ENCODE results near the gene ZNF292. TPM values are rescaled to one million over a fixed set of nuclear protein-coding genes. Genes with fewer than 3 reads are reported as not detected.

The ZNF292 gene
- total RNA-seq, 1 donor from 2014 or later: 12.5 TPM

- no peak overlapping the region for H3K4me3 ChIP-seq (ENCODE audit: low read depth, low read length)
- no peak for DNase-seq (ENCODE audit: low read depth)
- no peak for TF ChIP-seq CTCF (conservative IDR thresholded peaks at IDR 0.05; ENCODE audit: low read depth, low read length)
Measured at GRCh38 chr6:87259791-87260190, 104.4 kb downstream of the ZNF292 start.

- H3K4me3 ChIP-seq (ENCODE audit: low read depth, low read length): no peak overlapping the region
- DNase-seq (ENCODE audit: low read depth): no peak
- no peak for TF ChIP-seq CTCF (conservative IDR thresholded peaks at IDR 0.05; ENCODE audit: low read depth, low read length)
Measured at GRCh38 chr6:87261534-87261933, 106.2 kb downstream of the ZNF292 start.

- no peak for TF ChIP-seq CTCF (conservative IDR thresholded peaks at IDR 0.05; ENCODE audit: low read depth, low read length)
- no peak overlapping the region for H3K4me3 ChIP-seq (ENCODE audit: low read depth, low read length)
- DNase-seq (ENCODE audit: low read depth): no peak
Measured at GRCh38 chr6:87264481-87264880, 109.1 kb downstream of the ZNF292 start.

GRCh38 chr6:87274660-87275274 lies 119.4 kb downstream of the ZNF292 start:
- no peak for TF ChIP-seq CTCF (conservative IDR thresholded peaks at IDR 0.05; ENCODE audit: low read depth, low read length)
- H3K4me3 ChIP-seq (ENCODE audit: low read depth, low read length): no peak overlapping the region
- no peak for DNase-seq (ENCODE audit: low read depth)

- TF ChIP-seq CTCF (conservative IDR thresholded peaks at IDR 0.05; ENCODE audit: low read depth, low read length): no peak
- DNase-seq (ENCODE audit: low read depth): no peak
- no peak overlapping the region for H3K4me3 ChIP-seq (ENCODE audit: low read depth, low read length)
Measured at GRCh38 chr6:87276624-87277023, 121.3 kb downstream of the ZNF292 start.

GRCh38 chr6:87277123-87277522 lies 121.8 kb downstream of the ZNF292 start:
- H3K4me3 ChIP-seq (ENCODE audit: low read depth, low read length): no peak overlapping the region
- no peak for DNase-seq (ENCODE audit: low read depth)
- TF ChIP-seq CTCF (conservative IDR thresholded peaks at IDR 0.05; ENCODE audit: low read depth, low read length): peak; percentile 32

- no peak for TF ChIP-seq CTCF (conservative IDR thresholded peaks at IDR 0.05; ENCODE audit: low read depth, low read length)
- H3K4me3 ChIP-seq (ENCODE audit: low read depth, low read length): no peak overlapping the region
- no peak for DNase-seq (ENCODE audit: low read depth)
Measured at GRCh38 chr6:87279196-87279595, 123.8 kb downstream of the ZNF292 start.
